Daoy (cell line): ENCODE measurements around the gene SV2A. TPM values are rescaled to one million over a fixed set of nuclear protein-coding genes. Genes with fewer than 3 reads are reported as not detected.
"Not testable (repeated sequence)": the region's sequence is repeated elsewhere in the genome, so short reads cannot be mapped to it uniquely, and the experiment has no call there.

Experiments used
- DNase-seq: peaks from one replicate; pipeline ENCODE4 v3.0.0-alpha.2; 2015; ENCODE audit warnings: low read depth
- total RNA-seq: library from RNA; depleted of rRNA; stranded (reverse); fragments of >200 nt; shearing (Covaris generic); gene quantifications from 2 replicates; pipeline ENCODE4 v1.2.3, GENCODE V29; 2014

Gene SV2A
- total RNA-seq, 1 experiment from 2014 or later, result 8.8 TPM

GRCh38 chr1:149887456-149888246 lies 30.0 kb downstream of the SV2A start:
- DNase-seq, result peak; percentile 94

- DNase-seq, result not testable (repeated sequence)
Measured at GRCh38 chr1:149887196-149887455, 30.5 kb downstream of the SV2A start.

GRCh38 chr1:149886396-149887195 lies 31.0 kb downstream of the SV2A start:
- DNase-seq, result peak; percentile 98

GRCh38 chr1:149886121-149886395 lies 31.6 kb downstream of the SV2A start:
- not testable (repeated sequence) for DNase-seq

- DNase-seq, result peak; percentile 94
Measured at GRCh38 chr1:149885339-149886120, 32.1 kb downstream of the SV2A start.

GRCh38 chr1:149884433-149885338 lies 33.0 kb downstream of the SV2A start:
- DNase-seq, result peak; percentile 54

GRCh38 chr1:149883598-149884247 lies 33.9 kb downstream of the SV2A start:
- DNase-seq, result no peak

- no peak for DNase-seq
Measured at GRCh38 chr1:149881876-149882275, 35.8 kb downstream of the SV2A start.

- no peak for DNase-seq
Measured at GRCh38 chr1:149879556-149879955, 38.1 kb downstream of the SV2A start.

- no peak for DNase-seq
Measured at GRCh38 chr1:149877211-149877946, 40.3 kb downstream of the SV2A start.

GRCh38 chr1:149873060-149873459 lies 44.6 kb downstream of the SV2A start:
- DNase-seq, result not testable (repeated sequence)

GRCh38 chr1:149866887-149867286 lies 50.8 kb downstream of the SV2A start:
- not testable (repeated sequence) for DNase-seq

GRCh38 chr1:149861497-149862054 lies 56.1 kb downstream of the SV2A start:
- DNase-seq, result not testable (repeated sequence)

GRCh38 chr1:149860684-149861496 lies 56.8 kb downstream of the SV2A start:
- not testable (repeated sequence) for DNase-seq

GRCh38 chr1:149860271-149860670 lies 57.4 kb downstream of the SV2A start:
- not testable (repeated sequence) for DNase-seq
